CD4-positive, alpha-beta T cell treated with Interleukin-1 beta for 1 hour (primary cell): ENCODE measurements around the gene SMYD3.
"Not testable (repeated sequence)": the region's sequence is repeated elsewhere in the genome, so short reads cannot be mapped to it uniquely, and the experiment has no call there.

ENCODE experiments used
- DNase-seq, 2 donors: peaks; one replicate each; pipeline ENCODE4 v3.0.0-alpha.2; 2020 to 2022

Gene SMYD3

GRCh38 chr1:245858022-245858721, 648.9 kb downstream of the SMYD3 start:
- DNase-seq: no peak

- DNase-seq: no peak
Observed at GRCh38 chr1:245856944-245857531, 650.0 kb downstream of the SMYD3 start.

DNA sequence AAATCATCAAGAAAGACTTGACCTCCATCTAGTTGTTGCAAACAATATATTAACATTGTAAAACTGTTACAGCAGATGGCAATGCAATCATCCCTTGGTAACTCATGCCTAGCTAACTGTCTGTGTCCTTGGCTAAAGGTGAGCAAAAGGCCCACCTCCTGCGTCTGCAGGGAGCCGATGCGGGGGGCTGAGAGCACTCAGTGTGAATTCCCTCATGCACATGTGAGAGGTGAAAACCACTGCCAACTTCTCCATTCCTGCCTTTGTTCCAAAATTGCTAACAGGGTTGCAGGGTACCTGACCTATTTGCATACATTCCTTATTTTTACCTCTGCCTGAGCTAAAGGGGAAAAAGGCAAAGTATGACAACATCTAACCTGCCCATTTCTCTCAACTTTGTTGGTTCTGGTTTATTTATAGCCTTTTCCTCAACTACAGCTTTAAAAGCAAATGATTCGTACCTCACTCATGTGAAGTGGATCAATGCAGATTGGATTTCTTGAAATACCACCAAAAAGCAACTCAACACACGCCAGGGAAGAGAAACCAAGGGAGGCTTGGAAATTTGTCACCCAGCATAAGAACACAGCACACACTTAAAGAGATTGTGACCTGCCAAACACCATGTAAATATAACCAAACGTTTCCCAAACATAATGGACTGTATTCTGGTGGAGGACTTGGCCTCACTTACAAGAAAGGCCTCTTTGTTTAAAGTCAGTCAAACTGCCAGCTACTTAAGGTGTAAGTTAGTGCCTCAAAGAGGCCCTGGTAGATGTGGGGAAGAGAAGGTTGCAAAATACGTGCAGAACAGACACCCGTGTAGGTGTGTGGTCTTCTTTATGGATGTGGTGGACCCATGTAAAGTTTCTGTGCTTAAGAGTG, 651.0 kb downstream of the SMYD3 start:
- no peak for DNase-seq

DNA sequence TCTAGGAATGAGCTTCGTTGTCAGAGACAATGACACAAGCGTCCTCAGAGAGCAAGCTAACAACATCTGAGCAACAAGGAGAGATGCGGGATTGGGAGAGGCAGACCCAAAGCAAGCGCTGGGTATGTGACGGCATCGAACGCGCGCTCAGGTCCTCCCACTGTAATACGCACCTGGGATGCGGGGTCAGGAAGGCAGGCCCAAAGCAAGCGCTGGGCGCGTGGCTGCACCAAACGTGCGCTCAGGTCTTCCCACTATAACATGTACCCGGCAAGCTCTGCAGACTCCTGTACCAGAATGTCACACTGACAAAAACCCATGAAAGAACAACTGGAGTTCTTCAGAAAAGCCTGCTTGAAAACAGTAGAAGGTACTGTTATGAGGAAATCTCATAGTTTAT, 653.8 kb downstream of the SMYD3 start:
- DNase-seq: no peak

- DNase-seq: no peak
Observed at GRCh38 chr1:245843101-245843500, 664.0 kb downstream of the SMYD3 start.

DNA sequence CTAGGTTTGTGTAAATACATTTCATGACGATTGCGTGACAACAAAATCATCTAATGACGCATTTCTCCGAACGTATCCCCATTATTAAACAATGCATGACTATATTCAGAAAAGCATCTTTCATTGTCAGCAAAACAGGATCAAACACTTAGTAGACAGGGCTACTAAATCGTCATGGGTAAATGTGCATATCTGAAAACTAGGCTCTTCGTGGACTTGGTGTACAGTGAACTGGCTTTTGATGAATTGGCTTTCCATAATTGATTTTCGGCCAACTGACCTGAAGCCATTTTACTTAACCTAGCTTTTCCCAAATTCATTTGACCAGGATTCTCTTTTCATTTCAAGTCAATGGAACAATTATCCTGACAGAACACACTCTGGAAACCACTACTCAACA, 665.0 kb downstream of the SMYD3 start:
- DNase-seq: no peak

GRCh38 chr1:245840971-245841370, 666.1 kb downstream of the SMYD3 start:
- no peak for DNase-seq

- DNase-seq: no peak
Observed at GRCh38 chr1:245837718-245838117, 669.4 kb downstream of the SMYD3 start.

GRCh38 chr1:245835386-245835785, 671.7 kb downstream of the SMYD3 start:
- no peak for DNase-seq

DNA sequence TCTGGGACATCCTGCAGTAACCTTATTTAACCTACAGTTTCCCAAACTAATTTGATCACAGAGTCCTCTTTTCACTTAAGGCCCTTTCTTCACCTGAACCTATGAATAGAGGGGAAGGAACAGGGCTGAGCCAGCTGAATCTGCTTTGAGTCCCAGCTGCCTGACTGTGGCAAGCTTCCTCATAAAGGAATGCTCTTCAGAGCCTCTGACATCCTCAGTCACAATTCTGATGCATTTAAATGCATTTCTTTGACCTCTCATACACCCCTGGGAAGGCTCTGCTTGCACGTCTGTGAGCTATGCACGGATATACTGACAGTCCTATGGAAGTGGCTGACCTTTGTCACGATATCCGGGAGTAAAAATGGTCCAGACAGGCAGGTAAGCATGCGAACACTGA, 673.1 kb downstream of the SMYD3 start:
- DNase-seq: no peak

DNA sequence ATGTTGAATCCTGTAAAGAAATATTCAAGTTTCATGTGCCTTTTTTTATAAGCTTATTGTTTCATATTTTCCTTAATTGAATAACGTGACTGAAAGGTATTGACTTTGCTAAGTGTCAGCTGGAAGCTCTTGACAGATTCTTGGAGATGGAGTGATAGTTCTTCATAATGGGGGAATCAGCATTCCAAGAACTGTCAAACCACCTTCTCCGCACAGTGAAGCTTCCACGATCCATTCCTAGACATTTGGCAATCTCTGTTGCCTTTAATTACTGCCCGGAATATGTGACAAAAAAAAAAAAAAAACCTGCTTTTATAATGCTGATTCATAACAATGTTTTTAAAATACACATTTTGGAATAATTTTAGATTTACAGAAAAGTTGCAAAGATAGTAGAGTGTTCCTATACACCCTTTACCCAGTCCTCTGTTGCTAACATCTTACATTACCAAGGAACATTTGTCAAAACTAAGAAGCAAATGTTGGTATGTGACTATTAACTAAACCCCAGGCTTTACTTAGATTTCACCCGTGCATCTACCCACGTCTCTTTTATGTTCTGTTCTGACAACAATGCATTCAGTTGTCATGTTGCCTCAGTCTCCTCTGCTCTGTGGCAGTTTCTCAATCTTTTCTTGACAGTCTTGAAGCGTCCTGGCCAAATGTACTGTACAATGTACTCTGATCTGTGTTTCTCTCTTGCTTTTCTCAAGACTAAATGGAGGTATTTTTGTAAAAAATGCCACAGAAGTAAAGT, 674.1 kb downstream of the SMYD3 start:
- no peak for DNase-seq

GRCh38 chr1:245831518-245831917, 675.6 kb downstream of the SMYD3 start:
- DNase-seq: no peak

DNA sequence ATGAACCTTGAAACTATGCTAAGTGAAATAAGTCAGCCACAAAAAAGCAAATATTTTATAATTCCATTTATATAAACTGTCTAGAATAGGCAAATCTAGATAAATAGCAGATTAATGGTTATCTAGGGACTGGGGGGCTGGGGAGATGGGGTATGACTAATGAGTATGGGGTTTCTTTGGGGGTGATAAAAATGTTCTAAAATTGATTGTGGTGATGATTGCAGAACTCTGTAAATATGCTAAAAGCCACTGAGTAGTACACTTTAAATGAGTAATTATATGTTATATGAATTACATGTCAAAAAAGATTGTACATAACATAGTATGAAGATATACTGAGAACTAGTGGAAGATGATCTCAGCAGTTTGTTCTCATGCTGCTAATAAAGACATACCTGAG, 677.3 kb downstream of the SMYD3 start:
- DNase-seq: no peak

GRCh38 chr1:245829194-245829593, 677.9 kb downstream of the SMYD3 start:
- DNase-seq: no peak

DNA sequence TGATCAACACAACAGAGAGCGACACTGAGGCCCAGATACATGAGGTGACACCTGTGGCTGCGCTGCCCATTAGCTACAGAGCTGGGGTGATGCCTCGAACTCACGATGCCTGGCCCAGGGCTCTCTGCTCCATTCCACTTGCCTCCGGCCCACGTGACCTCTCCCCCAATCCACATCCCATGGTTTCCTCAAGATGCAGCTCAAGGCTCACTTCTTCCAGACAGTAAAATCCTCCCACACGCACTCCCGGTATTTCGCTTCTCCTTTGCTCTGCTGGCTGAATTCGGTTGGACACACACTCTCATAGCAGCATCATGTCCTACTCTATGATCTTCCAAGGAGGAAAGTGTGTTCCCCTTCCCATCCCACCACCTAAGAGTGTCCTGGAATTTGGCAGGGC, 679.8 kb downstream of the SMYD3 start:
- no peak for DNase-seq

DNA sequence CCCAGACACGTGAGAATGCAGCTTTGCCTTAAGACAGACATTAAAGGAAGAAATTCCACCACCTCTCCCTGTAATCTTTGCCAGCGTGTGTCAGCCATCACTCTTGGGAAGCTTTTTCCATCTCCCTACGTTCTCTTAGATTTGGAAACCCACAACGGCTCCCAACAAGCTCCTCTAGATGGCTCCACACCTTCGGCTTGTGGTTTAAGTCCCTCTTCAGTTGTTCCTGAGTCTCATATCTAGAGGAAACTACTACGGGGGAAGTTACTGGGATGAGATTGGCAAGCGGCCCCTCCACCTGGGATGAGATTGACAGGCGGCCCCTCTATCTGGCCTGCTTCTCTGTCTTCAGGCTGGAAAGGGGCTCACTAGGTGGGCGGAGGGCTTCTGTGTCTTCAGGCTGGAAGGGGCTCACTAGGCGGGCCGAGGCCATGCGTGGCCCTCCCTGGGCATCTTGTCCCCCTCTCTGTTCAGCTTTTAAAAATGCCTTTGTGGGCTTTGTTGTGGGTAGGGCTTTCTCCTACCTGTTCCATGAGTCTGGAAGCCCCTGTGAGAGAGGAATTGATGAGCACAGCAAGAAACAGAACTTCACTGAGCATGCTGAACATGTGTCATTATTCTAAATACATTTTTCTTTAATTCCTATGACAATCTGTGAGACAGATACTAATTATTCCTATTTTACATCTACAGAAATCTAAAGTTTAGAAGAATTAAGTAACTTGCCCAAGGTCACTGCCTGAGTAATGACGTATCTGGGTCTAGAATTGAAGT, 681.8 kb downstream of the SMYD3 start:
- DNase-seq: no peak

- no peak for DNase-seq
Observed at GRCh38 chr1:245823408-245824147, 683.5 kb downstream of the SMYD3 start.

DNA sequence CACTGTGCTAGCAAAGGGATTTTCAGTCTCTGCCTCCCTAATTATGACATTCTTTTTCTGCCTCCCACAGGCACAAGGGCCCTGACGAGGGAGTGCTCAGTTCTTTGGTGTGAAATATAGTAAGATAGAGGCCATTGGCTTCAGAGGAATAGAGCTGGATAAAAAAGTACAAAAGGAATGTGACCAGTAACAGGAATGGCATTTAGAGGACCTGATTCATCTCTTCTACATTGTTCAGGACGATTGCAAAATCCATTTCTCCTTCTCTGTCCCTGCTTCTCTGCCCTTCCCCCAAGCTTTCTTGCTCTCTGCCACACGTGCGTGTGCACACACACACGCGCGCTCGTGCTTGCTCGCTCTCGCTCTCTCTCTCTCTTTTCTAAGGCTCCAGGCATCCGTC, 684.1 kb downstream of the SMYD3 start:
- no peak for DNase-seq

GRCh38 chr1:245818363-245818762, 688.7 kb downstream of the SMYD3 start:
- not testable (repeated sequence) for DNase-seq

DNA sequence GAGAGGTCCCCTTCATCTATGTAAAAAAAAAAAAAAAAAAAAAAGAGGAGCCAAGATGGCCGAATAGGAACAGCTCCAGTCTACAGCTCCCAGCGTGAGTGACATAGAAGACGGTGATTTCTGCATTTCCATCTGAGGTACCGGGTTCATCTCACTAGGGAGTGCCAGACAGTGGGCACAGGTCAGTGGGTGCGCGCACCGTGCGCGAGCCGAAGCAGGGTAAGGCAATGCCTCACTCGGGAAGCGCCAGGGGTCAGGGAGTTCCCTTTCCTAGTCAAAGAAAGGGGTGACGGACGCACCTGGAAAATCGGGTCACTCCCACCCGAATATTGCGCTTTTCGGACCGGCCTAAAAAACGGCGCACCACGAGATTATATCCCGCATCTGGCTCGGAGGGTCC, 690.6 kb downstream of the SMYD3 start:
- not testable (repeated sequence) for DNase-seq

DNA sequence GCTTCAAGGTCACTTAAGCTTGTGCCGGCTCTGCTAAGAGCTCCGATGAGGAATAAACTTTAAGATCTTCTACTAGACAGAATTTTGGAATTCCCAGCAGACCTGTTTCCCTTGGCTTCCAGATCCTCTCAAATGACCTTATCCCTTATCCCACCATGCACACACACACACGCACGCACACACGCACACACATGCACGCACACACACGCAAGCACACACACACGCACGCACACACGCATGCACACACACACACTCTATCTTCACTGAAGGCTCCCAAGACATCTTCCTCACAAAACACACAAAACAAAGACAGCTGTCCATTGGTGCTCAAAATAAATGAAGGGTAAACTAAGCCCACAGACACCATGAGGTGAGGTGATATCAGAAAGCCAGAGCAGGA, 692.4 kb downstream of the SMYD3 start:
- DNase-seq: no peak

DNA sequence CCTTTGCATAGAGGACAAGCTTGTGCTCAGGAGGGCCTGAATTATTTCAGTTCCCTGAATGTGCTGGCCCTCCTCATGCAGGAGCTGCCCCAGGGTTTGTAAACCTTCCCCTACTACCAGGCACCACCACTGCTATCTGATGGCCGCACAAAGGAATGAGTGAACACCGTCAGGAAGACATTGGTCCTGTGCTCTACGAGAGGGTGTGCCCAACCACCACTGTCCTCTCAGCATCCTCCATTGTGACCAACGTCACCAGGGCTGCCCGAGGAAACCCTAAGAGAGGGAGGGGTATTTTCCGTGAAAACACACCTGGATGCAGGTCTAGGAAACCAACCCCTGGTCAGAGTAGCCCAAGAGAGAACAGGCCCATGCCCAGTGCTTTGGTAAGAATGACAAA, 694.8 kb downstream of the SMYD3 start:
- no peak for DNase-seq
